ENCODE measurements around the gene TNFRSF14. TPM values are rescaled to one million over a fixed set of nuclear protein-coding genes. Genes with fewer than 3 reads are reported as not detected.

TNFRSF14 gene
- total and polyA plus RNA-seq, 7 experiments from 2014 or later: 52.5 to 253 (median 200) TPM

GRCh38 chr1:2610036-2610959, 54.1 kb downstream of the TNFRSF14 start:
- Histone ChIP-seq H3K27me3 (ENCODE audit: control insufficient read depth in 2 of 2, insufficient read depth in 2 of 2, low read length in 2 of 2) (no peaks in the 10 kb centered on the region), H3K9me3 (ENCODE audit: control insufficient read depth in 2 of 3, low read length in 3 of 3) (peaks cover 0 to 6% (median 0%) of the 10 kb centered on the region in 3 experiments), H3K36me3 (ENCODE audit: control insufficient read depth in 2 of 3, insufficient read depth in 3 of 3, low read length in 3 of 3) (no peaks in the 10 kb centered on the region), H3K4me3 (ENCODE audit: low read length) (no peak overlapping the region), H3K4me1 (ENCODE audit: control insufficient read depth in 2 of 2, insufficient read depth in 2 of 2, low read length in 2 of 2) (no peaks in the 10 kb centered on the region), H3K27ac (ENCODE audit: low read depth, low read length) (no peak overlapping the region)
- no peak for ATAC-seq
- peaks cover 3 to 24% (median 16%) of the 10 kb centered on the region in 11 donors for H3K9me3 Mint-ChIP-seq
- H3K4me3 Mint-ChIP-seq: no peak overlapping the region
- H3K27me3 Mint-ChIP-seq: peaks cover 0 to 9% (median 0%) of the 10 kb centered on the region in 5 donors
- intact Hi-C loops (cut with micrococcal nuclease): no loop called here
- H3K27ac Mint-ChIP-seq: no peak overlapping the region
- POLR2A ChIA-PET: no interaction called here
- CTCF ChIA-PET: no interaction called here
- no peaks in the 10 kb centered on the region for H3K4me1 Mint-ChIP-seq
- peaks cover 0 to 11% (median under 1%) of the 10 kb centered on the region in 5 donors for H3K36me3 Mint-ChIP-seq
- no peak for DNase-seq

DNA sequence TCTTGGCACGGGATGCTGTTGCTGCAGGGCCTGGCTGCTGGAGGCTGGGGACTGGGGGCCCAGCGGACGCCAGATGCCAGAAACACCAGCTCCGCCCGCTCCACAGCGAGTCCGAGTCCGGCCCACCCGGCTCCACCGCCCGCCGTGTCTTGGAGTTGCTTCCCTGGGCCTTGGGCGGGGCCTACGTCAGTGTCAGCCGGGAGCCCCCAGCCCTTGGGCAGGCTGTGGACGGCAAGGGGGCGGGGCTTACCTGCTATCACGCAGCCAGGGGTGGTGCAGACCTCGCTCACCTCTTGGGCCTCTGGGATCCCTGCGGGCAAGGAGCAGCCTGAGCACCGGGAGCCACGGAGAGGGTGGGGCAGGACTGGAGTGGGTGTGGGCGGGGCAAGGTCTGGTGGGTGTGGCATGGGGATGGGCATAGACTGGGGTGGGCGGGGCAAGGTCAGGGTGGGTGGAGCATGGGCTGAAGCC, 54.9 kb downstream of the TNFRSF14 start:
- ChIA-PET CTCF (no interaction called here), POLR2A (no interaction called here)
- H3K4me3 ChIP-seq (ENCODE audit: low read length): no peak overlapping the region
- H3K36me3 ChIP-seq (ENCODE audit: control insufficient read depth in 2 of 3, insufficient read depth in 3 of 3, low read length in 3 of 3): no peaks in the 10 kb centered on the region
- Mint-ChIP-seq H3K9me3 (peaks cover 8 to 31% (median 19%) of the 10 kb centered on the region in 11 donors), H3K36me3 (peaks cover 0 to 15% (median 6%) of the 10 kb centered on the region in 5 donors), H3K4me3 (no peak overlapping the region), H3K4me1 (no peaks in the 10 kb centered on the region), H3K27ac (no peak overlapping the region), H3K27me3 (peaks cover 0 to 9% (median 0%) of the 10 kb centered on the region in 5 donors)
- H3K27ac ChIP-seq (ENCODE audit: low read depth, low read length): no peak overlapping the region
- intact Hi-C loops (cut with micrococcal nuclease): no loop called here
- ATAC-seq (peak; percentile 60), DNase-seq (peak in 3 of 9 donors; percentile 6 to 25 (median 6))
- peaks cover 0 to 14% (median 0%) of the 10 kb centered on the region in 3 experiments for H3K9me3 ChIP-seq (ENCODE audit: control insufficient read depth in 2 of 3, low read length in 3 of 3)
- no peaks in the 10 kb centered on the region for H3K27me3 ChIP-seq (ENCODE audit: control insufficient read depth in 2 of 2, insufficient read depth in 2 of 2, low read length in 2 of 2)
- no peaks in the 10 kb centered on the region for H3K4me1 ChIP-seq (ENCODE audit: control insufficient read depth in 2 of 2, insufficient read depth in 2 of 2, low read length in 2 of 2)

DNA sequence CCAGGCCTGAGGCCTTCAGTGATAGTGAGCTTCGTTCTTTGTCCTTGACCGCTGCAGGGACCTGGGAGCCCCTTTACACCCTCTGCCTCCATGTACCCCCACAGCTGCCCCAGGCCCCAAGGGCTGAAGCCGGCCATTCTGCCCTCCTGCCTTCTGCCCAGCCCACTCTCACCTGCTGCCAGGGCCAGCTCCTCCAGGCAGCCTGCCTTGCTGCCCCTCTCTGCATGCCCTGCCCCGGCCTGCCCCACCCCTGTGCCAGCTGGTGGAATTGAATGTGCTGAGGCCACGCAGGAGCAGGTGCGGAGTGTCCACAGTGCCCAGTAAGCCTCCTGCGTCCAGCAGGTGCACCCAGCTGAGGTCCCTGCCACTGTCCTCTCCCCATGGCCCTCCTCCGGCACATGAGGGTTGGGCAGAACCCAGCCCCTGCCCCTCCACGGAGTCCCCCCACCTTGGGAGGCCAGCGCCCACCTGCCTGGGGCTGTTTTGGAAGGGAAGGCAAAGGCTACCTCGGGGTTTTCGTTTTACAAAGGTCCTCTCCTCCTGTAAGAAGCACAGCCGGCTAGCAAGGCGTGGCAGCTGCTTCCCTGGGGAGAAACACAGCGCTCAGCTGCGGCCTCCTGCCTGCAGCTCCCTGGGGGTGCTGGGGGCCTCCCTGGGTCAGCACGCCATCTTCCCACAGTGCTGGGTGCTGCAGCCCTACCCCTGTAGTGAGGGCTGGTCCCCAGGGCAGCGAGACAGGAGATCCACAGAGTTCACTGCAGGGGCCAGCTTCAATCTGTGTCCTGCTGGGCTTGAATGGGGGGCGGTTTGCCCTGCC, 55.7 kb downstream of the TNFRSF14 start:
- H3K4me3 Mint-ChIP-seq: no peak overlapping the region
- H3K9me3 Mint-ChIP-seq: peaks cover 10 to 38% (median 23%) of the 10 kb centered on the region in 11 donors
- no peak overlapping the region for H3K27ac Mint-ChIP-seq
- H3K36me3 Mint-ChIP-seq: peaks cover 0 to 15% (median 6%) of the 10 kb centered on the region in 5 donors
- H3K27ac ChIP-seq (ENCODE audit: low read depth, low read length): no peak overlapping the region
- H3K36me3 ChIP-seq (ENCODE audit: control insufficient read depth in 2 of 3, insufficient read depth in 3 of 3, low read length in 3 of 3): no peaks in the 10 kb centered on the region
- ATAC-seq (no peak), DNase-seq (no peak)
- H3K9me3 ChIP-seq (ENCODE audit: control insufficient read depth in 2 of 3, low read length in 3 of 3): peaks cover 0 to 18% (median 0%) of the 10 kb centered on the region in 3 experiments
- no peaks in the 10 kb centered on the region for H3K27me3 ChIP-seq (ENCODE audit: control insufficient read depth in 2 of 2, insufficient read depth in 2 of 2, low read length in 2 of 2)
- H3K4me1 Mint-ChIP-seq: peaks cover 0 to 5% (median 0%) of the 10 kb centered on the region in 7 donors
- peaks cover 0 to 9% (median 0%) of the 10 kb centered on the region in 5 donors for H3K27me3 Mint-ChIP-seq
- intact Hi-C loops (cut with micrococcal nuclease): no loop called here
- peaks cover 0 to 3% of the 10 kb centered on the region in 2 donors for H3K4me1 ChIP-seq (ENCODE audit: control insufficient read depth in 2 of 2, insufficient read depth in 2 of 2, low read length in 2 of 2)
- ChIA-PET POLR2A (no interaction called here), CTCF (no interaction called here)
- H3K4me3 ChIP-seq (ENCODE audit: low read length): no peak overlapping the region

GRCh38 chr1:2612591-2613365, 56.6 kb downstream of the TNFRSF14 start:
- Histone ChIP-seq H3K4me3 (ENCODE audit: low read length) (no peak overlapping the region), H3K27me3 (ENCODE audit: control insufficient read depth in 2 of 2, insufficient read depth in 2 of 2, low read length in 2 of 2) (no peaks in the 10 kb centered on the region), H3K27ac (ENCODE audit: low read depth, low read length) (no peak overlapping the region), H3K4me1 (ENCODE audit: control insufficient read depth in 2 of 2, insufficient read depth in 2 of 2, low read length in 2 of 2) (peaks cover 0 to 3% of the 10 kb centered on the region in 2 donors), H3K36me3 (ENCODE audit: control insufficient read depth in 2 of 3, insufficient read depth in 3 of 3, low read length in 3 of 3) (no peaks in the 10 kb centered on the region), H3K9me3 (ENCODE audit: control insufficient read depth in 2 of 3, low read length in 3 of 3) (peaks cover 0 to 18% (median 0%) of the 10 kb centered on the region in 3 experiments)
- Mint-ChIP-seq H3K9me3 (peaks cover 10 to 38% (median 23%) of the 10 kb centered on the region in 11 donors), H3K27me3 (peaks cover 0 to 9% (median 0%) of the 10 kb centered on the region in 5 donors), H3K4me3 (peak overlapping the region in 1 of 10 donors; percentile 5), H3K27ac (no peak overlapping the region), H3K36me3 (peaks cover 0 to 15% (median 6%) of the 10 kb centered on the region in 5 donors), H3K4me1 (peaks cover 0 to 5% (median 0%) of the 10 kb centered on the region in 7 donors)
- ChIA-PET POLR2A (interaction anchor here (0.6 kb wide), 1 partner anchor 35 kb away, joined by 3 read pairs; no protein-coding TSS in a partner anchor), CTCF (no interaction called here)
- ATAC-seq (no peak), DNase-seq (no peak)
- intact Hi-C loops (cut with micrococcal nuclease): no loop called here

Other genes starting within 250 kb of the TNFRSF14 start
- gene MORN1, start 164.8 kb upstream of the TNFRSF14 start, total RNA-seq: 10 to 100 TPM in 3 of 5 experiments, 1 to 10 TPM in 2; 8.5 to 16.4 (median 11.2) TPM
- 1 to 10 TPM; 5.0 to 5.3 TPM for gene MORN1, start 164.8 kb upstream of the TNFRSF14 start, polyA plus RNA-seq
- gene RER1, start 164.5 kb upstream of the TNFRSF14 start, total RNA-seq: 100 to 1,000 TPM in 3 of 5 experiments, 10 to 100 TPM in 2; 71.0 to 150 (median 136) TPM
- 100 to 1,000 TPM; 110 to 116 TPM for gene RER1, start 164.5 kb upstream of the TNFRSF14 start, polyA plus RNA-seq
- 10 to 100 TPM in 4 of 5 experiments, 1 to 10 TPM in 1; 8.7 to 14.9 (median 12.3) TPM for gene PEX10, start 143.8 kb upstream of the TNFRSF14 start, total RNA-seq
- 10 to 100 TPM in 1 of 2 donors, 1 to 10 TPM in 1; 9.1 to 10.4 TPM for gene PEX10, start 143.8 kb upstream of the TNFRSF14 start, polyA plus RNA-seq
- gene PLCH2, start 80.1 kb upstream of the TNFRSF14 start, total RNA-seq: 10 to 100 TPM; 10.1 to 37.4 (median 18.4) TPM
- 1 to 10 TPM in 1 of 2 donors, under 1 TPM in 1; 0.11 to 1.5 TPM for gene PLCH2, start 80.1 kb upstream of the TNFRSF14 start, polyA plus RNA-seq
- gene PANK4, start 29.8 kb upstream of the TNFRSF14 start, total RNA-seq: 10 to 100 TPM; 55.8 to 91.2 (median 72.6) TPM
- 10 to 100 TPM; 12.7 to 29.9 TPM for gene PANK4, start 29.8 kb upstream of the TNFRSF14 start, polyA plus RNA-seq
- not detected for gene HES5, start 26.1 kb upstream of the TNFRSF14 start, total RNA-seq
- gene HES5, start 26.1 kb upstream of the TNFRSF14 start, polyA plus RNA-seq: not detected
- 10 to 100 TPM; 12.3 to 37.0 (median 26.7) TPM for gene PRXL2B, start 30.4 kb downstream of the TNFRSF14 start, total RNA-seq
- 10 to 100 TPM; 15.7 to 26.5 TPM for gene PRXL2B, start 30.4 kb downstream of the TNFRSF14 start, polyA plus RNA-seq
- 1 to 10 TPM; 2.0 to 3.7 (median 2.5) TPM for gene MMEL1, start 76.6 kb downstream of the TNFRSF14 start, total RNA-seq
- gene MMEL1, start 76.6 kb downstream of the TNFRSF14 start, polyA plus RNA-seq: 10 to 100 TPM; 12.5 to 20.5 TPM
- 1 to 10 TPM; 1.6 to 8.0 (median 2.3) TPM for gene TTC34, start 245.3 kb downstream of the TNFRSF14 start, total RNA-seq
- under 1 TPM; 0.28 to 0.47 TPM for gene TTC34, start 245.3 kb downstream of the TNFRSF14 start, polyA plus RNA-seq